ENCODE results near the gene EDIL3.

The EDIL3 gene

DNA sequence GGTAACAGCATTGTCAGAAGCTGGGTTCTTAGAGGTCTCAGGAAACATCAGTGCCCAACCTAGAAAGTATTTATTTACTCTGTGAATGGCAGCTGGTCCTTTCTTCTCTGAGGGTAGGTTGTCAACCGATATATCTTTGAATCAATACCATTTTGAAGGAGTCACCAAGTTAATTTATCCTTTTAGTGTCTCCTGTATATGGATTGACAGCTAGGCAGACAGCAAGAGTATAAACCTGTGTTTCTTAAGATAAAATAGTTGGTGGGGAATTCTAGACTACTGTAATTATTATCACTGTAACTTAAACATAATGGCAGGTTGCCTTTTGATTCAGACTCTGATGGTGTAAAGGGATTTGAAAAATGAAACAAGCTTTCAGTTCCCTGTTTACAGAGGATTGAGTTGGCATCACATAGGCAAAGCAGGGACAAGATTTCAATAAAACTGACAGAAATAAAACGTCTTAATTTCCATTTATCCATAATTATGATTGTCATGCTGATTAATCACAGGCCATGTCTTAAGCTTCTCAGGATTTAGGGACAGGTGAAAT lies 473.2 kb downstream of the EDIL3 start:
- no peak for DNase-seq (ENCODE audit: low read depth)

DNA sequence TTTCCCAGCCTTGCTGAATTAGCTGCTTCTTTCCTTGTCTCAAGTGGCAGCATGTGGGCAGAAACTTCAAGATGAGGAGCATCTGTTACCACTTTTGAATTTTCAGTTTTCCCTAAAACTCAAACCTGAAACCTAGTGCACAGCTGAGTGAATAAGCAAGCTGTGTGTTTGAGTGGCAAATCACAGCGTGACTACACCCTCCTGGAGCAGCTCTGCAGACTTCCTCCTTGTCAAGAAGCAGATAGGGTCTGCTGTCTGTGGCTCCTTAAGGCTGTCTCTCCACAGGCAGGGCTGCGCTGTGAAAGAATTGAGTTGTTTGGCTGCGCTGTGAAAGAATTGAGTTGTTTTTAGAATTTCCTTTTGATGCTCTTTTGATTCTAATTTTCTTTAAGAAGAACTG lies 484.4 kb downstream of the EDIL3 start:
- no peak for DNase-seq (ENCODE audit: low read depth)

DNA sequence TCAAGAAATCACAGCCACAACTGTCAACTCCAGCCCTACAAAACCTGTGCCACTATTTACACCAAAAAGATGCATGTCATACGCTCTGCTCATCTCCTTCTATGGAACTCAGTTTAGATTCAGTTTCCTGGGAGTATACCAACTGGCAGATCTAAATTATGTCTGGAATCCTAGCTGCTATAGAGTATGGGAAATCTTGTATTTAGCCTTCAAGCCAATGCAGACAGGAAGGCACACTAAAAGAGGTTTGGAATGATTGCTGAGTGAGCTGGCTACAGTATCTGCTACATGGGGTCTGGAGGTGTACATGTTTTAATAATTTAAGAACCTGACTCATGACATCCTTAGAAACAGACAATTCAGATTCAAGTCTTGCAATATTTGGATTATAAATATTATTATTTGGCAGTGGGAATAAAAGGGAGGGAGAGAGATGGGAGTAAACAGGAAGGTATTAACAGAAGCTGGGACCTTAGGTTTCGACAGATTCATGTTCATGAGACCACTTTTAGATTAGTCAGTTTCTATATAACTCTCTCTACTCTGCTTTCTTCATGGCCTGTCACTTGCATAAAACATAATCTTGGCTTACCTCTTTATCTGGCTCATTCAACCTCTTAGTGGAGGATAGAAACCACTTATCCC lies 485.2 kb downstream of the EDIL3 start:
- no peak for DNase-seq (ENCODE audit: low read depth)

DNA sequence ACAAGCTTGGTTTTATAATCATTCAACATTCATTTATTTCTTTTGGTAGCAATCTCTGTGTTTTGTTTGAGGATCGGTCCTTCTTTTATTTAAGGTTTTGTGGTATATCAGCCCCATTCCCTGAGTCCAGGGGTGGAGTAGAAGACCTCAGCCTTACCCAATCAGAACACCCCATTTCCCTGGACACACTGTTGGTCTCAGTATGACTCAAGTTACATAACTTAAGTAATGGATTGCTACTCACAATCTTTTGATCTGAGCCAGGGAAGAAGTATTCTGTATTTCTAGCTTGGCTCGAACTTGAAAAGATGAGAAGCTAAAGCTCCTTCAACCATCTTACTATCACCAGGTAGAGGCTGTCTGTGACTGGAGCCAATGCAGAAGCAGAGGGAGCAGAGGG lies 488.8 kb downstream of the EDIL3 start:
- DNase-seq (ENCODE audit: low read depth), result peak; percentile 39

DNA sequence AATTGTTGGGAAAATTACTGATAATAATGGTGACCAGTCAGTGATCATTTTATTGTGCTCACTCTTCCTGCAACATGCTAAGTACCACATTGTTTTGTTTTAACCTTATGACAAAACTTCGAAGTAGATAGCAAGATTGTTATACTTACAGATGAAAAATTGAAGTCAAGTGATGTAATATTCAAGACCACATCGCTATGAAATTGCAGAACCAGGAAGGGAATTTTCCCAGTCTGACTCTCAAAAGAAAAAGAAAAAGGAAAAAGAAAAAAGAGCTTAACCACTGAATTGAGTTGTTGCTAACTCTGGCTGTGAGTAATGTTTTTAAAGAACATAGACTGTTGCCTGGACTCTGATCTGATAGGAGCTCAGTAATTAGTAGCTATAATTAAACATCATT lies 493.4 kb downstream of the EDIL3 start:
- no peak for DNase-seq (ENCODE audit: low read depth)
